GM19463 (cell line): ENCODE measurements around the gene HK3.
"Not testable (repeated sequence)": the region's sequence is repeated elsewhere in the genome, so short reads cannot be mapped to it uniquely, and the experiment has no call there.

Source experiments
- ATAC-seq: cut with Tn5 transposase; IDR thresholded peaks from one replicate; pipeline ENCODE4 v1.9.1; 2021; ENCODE audit warnings: mild to moderate bottlenecking, moderate library complexity; ENCODE audit not compliant: unreplicated experiment

Gene HK3

DNA sequence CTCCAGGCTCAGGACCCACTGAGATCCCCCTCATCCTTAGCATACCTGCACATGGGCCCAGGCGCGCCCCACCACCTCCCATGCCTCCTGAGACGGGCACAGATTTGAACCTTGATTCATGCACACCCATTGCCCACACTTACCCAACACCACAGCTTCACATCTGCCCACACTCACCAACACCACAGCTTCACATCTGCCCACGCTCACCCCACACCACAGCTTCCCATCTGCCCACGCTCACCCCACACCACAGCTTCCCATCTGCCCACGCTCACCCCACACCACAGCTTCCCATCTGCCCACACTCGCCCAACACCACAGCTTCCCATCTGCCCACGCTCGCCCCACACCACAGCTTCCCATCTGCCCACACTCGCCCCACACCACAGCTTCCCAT lies 28.5 kb downstream of the HK3 start:
- not testable (repeated sequence) for ATAC-seq

DNA sequence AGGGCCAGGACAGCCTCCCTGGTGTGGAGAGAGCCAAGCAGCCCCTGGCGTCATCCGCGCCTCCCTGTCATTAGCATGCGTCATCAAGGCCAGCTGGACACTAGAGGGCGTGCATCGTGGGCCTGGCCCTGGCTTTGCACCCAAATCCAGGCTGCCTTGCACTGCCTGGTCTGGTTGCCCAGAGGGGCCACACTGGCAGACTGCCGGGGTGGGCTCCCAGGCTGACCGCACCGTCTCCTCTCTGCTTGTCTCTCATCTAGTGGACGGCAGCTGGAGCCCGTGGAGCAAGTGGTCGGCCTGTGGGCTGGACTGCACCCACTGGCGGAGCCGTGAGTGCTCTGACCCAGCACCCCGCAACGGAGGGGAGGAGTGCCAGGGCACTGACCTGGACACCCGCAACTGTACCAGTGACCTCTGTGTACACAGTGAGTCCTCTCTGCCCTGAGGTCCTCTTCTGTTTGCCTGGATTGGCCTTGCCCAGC lies 29.0 kb downstream of the HK3 start:
- ATAC-seq: no peak

- ATAC-seq: no peak
These were observed 29.5 kb downstream of the HK3 start for GRCh38 chr5:176869501-176870109.

DNA sequence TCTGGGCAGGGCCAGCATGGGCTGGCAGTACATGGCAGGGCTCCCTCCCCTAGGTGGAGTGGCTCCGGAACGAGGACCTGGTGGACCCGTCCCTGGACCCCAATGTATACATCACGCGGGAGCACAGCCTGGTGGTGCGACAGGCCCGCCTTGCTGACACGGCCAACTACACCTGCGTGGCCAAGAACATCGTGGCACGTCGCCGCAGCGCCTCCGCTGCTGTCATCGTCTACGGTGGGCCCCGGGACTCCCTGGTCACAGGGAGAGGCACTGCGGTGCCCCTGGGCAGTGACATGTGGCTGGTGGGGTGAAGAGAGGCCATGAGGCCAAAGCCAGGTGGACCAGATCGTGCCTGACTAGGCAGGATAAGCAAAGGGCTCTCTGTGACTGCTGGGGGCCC lies 30.4 kb downstream of the HK3 start:
- ATAC-seq: no peak

GRCh38 chr5:176868126-176868525 lies 31.0 kb downstream of the HK3 start:
- no peak for ATAC-seq

DNA sequence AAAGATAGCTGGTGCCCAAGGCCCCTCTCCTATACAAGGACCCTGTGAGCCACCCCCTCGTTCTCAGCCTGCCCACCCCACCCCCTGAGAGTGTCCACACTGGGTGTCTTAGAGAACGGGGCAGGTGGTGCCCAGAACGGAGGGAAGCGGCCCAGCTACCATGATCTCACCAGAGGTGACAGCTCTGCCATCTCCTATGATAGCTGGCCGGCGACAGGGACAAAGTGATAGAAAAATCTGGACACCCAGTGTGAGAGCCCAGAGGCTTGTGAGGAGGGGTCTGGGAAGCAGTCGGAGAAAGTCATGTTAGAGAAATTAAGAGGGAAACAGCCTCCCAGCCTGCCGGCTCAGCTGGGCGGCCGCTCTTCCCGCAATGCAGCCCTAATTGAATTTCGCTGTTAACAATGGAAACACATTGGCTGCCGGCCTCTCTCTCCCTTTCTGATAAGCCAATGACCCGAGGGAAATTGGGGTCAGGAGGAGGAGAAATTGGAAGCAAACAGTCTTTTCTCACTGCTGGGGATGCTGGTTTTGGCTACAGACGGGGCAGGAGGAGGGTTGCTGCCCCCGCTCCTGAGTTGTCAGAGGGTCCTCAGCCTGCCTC lies 32.3 kb downstream of the HK3 start:
- ATAC-seq: no peak

DNA sequence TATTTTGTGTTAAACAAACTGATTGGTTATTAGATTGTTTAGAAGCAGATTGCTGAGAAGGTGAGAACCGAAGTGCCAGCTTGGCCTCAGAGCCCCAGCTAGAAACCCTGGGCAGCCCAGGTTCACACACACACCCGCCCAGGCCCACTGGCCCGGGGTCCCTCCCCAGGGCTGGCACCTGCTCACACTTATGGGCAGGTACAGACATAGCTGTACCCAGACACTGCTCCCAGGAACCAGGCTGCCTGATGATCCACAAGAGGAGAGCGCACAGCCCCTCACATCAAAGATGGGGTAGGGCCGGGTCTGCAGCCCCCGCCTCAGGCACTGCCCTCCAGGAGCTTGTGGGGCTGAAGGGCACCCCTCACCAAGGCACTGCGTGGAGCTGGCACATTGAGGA lies 33.2 kb downstream of the HK3 start:
- ATAC-seq: no peak

GRCh38 chr5:176864755-176865154 lies 34.4 kb downstream of the HK3 start:
- ATAC-seq: no peak

DNA sequence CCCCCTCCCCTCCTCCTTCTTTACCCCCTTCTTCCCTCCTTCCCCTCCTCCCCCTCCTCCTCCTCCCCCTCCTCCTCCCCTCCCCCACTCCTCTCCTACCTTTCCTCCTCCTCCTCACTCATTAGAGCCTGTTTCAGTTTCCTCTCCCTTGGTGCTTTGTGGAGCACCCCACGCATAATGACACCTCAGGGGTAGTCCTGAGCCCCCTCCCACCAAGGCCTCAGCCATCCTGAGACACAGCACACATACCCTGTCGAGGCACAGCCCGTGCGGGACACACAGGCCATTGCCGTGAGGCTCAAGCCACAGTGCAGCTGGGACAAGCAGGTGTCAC lies 35.4 kb downstream of the HK3 start:
- ATAC-seq: no peak

- ATAC-seq: no peak
These were observed 35.9 kb downstream of the HK3 start for GRCh38 chr5:176863041-176863764.

GRCh38 chr5:176862330-176862995 lies 36.7 kb downstream of the HK3 start:
- no peak for ATAC-seq

GRCh38 chr5:176861276-176861675 lies 37.9 kb downstream of the HK3 start:
- ATAC-seq: no peak

GRCh38 chr5:176860381-176860780 lies 38.8 kb downstream of the HK3 start:
- ATAC-seq: no peak

DNA sequence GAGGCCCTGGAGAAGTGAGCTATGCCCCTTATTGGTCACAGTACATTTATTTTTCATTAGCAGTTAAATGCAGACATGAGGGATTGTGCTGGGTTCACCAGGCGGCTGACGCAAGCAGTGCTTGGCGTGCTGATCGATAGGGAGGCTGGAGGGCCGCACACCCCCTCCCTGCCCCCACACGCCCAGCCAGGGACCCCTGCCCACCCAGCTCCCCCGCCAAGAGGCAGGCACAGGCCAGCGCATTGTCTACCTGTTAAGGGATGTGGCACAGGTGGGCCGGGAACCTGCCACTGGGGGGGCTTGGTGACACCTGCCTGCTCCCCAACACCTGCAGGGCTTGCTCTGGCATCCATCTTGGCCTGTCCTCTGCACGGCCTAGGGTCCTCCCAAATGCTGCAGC lies 39.2 kb downstream of the HK3 start:
- ATAC-seq: no peak

- no peak for ATAC-seq
These were observed 41.3 kb downstream of the HK3 start for GRCh38 chr5:176857894-176858273.

GRCh38 chr5:176857216-176857893 lies 41.8 kb downstream of the HK3 start:
- no peak for ATAC-seq

DNA sequence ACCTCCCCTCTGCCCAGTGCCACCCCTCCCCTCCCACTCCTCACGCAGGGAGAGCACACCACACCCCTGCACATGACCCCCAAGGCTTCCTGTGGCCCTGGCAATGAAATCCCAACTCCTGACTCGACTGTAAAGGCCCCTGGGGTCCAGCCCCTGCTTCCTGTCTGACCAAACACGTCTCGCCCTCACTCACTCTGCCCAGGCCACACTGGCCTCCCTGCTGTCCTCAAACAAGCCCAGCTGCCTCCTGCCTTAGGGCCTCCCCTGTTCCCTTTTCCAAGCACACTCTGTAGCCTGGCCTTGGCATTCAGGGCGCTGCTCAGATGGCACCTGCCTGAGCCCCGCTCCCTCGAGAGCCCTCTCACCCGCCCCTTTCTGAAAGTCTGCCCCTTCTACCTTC lies 42.4 kb downstream of the HK3 start:
- ATAC-seq: no peak

- no peak for ATAC-seq
These were observed 43.5 kb downstream of the HK3 start for GRCh38 chr5:176855598-176855997.

DNA sequence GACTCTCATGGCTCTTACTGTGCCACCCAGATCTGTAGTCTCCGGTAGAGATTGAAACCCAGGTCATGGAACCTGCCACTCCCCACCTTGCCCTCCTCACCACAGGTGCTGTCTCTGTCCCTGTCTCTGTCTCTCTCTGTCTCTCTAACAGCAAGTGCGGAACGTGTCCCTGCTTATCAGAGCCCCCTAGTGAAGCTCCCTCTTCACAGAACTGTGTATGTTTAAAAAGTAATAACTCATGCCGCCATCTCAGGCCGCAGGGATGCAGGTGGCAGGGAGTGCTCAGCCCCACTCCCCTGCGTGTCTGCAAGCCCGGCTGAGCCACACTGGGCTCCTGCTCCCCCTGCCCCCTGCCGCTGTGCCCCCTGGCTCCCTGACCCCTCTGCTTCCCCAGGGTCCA lies 45.0 kb downstream of the HK3 start:
- ATAC-seq: no peak

DNA sequence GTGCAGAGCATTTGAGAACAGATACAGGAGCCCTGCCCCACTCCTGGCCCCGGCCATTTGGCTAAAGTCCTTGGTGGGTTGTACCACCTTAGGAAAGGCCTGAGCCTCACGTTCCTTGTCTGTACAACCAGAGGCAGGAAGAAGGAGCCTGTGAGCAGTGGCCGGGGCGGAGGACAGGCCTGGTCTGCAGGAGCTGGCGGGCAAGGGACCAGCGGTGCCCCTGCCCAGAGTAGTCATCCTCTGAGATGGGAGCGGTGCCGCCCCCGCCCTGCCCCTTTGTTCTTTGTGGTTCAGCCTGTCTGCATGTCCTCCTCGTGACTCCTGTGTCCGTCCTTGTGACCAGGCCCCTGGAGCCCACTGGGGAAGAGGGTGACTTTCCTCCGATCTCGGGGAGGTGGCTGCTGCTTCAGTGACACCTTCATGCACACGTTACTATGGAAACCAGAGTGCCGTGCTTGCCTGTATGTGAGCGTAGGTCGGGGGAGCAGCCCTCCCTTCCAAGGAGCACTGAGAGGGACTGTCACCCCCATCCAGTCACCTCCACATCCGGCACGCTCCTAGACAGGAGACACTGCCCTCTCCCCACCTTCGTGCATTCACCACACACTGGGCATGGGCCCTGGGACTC lies 45.9 kb downstream of the HK3 start:
- no peak for ATAC-seq
